Measurements from ENCODE around the gene LCMT1. TPM values are rescaled to one million over a fixed set of nuclear protein-coding genes. Genes with fewer than 3 reads are reported as not detected.

The LCMT1 gene
- total and polyA plus RNA-seq, 2 of the 13 experiments (the other 11 are each of a cell fraction or from before 2014, with no cell fraction given): 41.2 to 48.7 TPM

DNA sequence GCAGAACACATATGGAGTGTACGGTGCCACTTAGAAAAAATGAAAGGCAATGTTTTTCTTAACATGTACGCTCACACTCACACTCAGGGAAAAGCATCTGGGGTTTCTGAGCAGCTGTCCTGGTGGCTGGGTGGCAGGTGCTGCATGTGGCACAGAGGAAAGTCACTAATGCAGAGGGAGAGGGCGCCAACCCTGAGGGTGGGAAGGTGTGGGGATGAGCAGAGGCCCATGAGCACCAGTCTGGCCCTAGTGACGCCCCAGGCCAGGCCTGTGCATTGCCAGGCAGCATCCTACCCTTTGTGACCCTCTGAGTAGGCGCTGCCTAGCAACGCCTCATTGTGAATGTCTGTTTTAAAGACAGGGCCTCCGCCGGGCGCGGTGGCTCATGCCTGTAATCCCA is 19.1 kb upstream of the LCMT1 start:
- no peak overlapping the region for H3K9ac ChIP-seq (ENCODE audit: insufficient read depth, low read depth, low read length)
- WGBS (ENCODE audit: low lambda C conversion rate): 35% methylated on average over 8 of the region's 10 CpGs
- H3K27ac ChIP-seq (ENCODE audit: extremely low read length, insufficient read depth, low read length): no peak overlapping the region
- H3K4me1 ChIP-seq (ENCODE audit: insufficient read depth, low read length): no peaks in the 10 kb centered on the region
- in situ Hi-C loops (cut with HindIII; ENCODE audit: extremely low pct_ligation_motif_present, low pct_unique_long_range_greater_than_20kb) (no loop called here), intact Hi-C loops (cut with micrococcal nuclease; ENCODE audit: unreplicated experiment) (no loop called here)
- peaks cover 2 to 36% of the 10 kb centered on the region in 2 experiments; a peak in 4 of 5 replicates for H3K27me3 ChIP-seq (ENCODE audit: control insufficient read depth in 1 of 2, insufficient read depth in 2 of 2, low read length in 2 of 2)
- BruUV-seq (replicated peaks): no TSS peak
- TF ChIP-seq, protein P1, sequence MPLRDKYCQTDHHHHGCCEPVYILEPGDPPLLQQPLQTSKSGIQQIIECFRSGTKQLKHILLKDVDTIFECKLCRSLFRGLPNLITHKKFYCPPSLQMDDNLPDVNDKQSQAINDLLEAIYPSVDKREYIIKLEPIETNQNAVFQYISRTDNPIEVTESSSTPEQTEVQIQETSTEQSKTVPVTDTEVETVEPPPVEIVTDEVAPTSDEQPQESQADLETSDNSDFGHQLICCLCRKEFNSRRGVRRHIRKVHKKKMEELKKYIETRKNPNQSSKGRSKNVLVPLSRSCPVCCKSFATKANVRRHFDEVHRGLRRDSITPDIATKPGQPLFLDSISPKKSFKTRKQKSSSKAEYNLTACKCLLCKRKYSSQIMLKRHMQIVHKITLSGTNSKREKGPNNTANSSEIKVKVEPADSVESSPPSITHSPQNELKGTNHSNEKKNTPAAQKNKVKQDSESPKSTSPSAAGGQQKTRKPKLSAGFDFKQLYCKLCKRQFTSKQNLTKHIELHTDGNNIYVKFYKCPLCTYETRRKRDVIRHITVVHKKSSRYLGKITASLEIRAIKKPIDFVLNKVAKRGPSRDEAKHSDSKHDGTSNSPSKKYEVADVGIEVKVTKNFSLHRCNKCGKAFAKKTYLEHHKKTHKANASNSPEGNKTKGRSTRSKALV (CRISPR knock-in tag; IDR thresholded peaks at IDR 0.05): no peak
- no peak for TF ChIP-seq ZNF333 (CRISPR knock-in tag; IDR thresholded peaks at IDR 0.05; ENCODE audit: borderline replicate concordance)
- TF ChIP-seq, protein P2, sequence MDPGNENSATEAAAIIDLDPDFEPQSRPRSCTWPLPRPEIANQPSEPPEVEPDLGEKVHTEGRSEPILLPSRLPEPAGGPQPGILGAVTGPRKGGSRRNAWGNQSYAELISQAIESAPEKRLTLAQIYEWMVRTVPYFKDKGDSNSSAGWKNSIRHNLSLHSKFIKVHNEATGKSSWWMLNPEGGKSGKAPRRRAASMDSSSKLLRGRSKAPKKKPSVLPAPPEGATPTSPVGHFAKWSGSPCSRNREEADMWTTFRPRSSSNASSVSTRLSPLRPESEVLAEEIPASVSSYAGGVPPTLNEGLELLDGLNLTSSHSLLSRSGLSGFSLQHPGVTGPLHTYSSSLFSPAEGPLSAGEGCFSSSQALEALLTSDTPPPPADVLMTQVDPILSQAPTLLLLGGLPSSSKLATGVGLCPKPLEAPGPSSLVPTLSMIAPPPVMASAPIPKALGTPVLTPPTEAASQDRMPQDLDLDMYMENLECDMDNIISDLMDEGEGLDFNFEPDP (CRISPR knock-in tag; conservative IDR thresholded peaks at IDR 0.05): 0 out of 2 replicates have a peak, but pooled peaks have one; percentile 60
- TF ChIP-seq, protein P3, sequence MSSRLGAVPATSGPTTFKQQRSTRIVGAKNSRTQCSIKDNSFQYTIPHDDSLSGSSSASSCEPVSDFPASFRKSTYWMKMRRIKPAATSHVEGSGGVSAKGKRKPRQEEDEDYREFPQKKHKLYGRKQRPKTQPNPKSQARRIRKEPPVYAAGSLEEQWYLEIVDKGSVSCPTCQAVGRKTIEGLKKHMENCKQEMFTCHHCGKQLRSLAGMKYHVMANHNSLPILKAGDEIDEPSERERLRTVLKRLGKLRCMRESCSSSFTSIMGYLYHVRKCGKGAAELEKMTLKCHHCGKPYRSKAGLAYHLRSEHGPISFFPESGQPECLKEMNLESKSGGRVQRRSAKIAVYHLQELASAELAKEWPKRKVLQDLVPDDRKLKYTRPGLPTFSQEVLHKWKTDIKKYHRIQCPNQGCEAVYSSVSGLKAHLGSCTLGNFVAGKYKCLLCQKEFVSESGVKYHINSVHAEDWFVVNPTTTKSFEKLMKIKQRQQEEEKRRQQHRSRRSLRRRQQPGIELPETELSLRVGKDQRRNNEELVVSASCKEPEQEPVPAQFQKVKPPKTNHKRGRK (CRISPR knock-in tag; IDR thresholded peaks at IDR 0.05): no peak
- no peak for DNase-seq (ENCODE audit: low spot score)
- H3K79me2 ChIP-seq (ENCODE audit: insufficient read depth, low read length): no peaks in the 10 kb centered on the region
- FAIRE-seq: no peak
- H2AFZ ChIP-seq (ENCODE audit: low read length): no peak overlapping the region
- H3K36me3 ChIP-seq (replicated peaks in 1 of 2; ENCODE audit: control insufficient read depth in 1 of 2, insufficient read depth in 2 of 2, low read length in 2 of 2): no peaks in the 10 kb centered on the region
- H3K4me2 ChIP-seq (ENCODE audit: low read depth, low read length): no peak overlapping the region
- ChIA-PET POLR2A (no interaction called here), CTCF (ENCODE audit: low intra/inter-chr PET ratio, low total read pairs) (no interaction called here)
- no peaks in the 10 kb centered on the region for H3K9me3 ChIP-seq (ENCODE audit: low read length)
- H3K4me3 ChIP-seq (replicated peaks in 1 of 3; ENCODE audit: insufficient read depth in 1 of 3, low read depth in 2 of 3, low read length in 3 of 3): no peak overlapping the region
- peak; percentile 37; the same call in 1 of the 3 replicates for ATAC-seq
- no peaks in the 10 kb centered on the region for H4K20me1 ChIP-seq (ENCODE audit: insufficient read depth, low read length)
